ENCODE results near the gene OTOP2. TPM values are rescaled to one million over a fixed set of nuclear protein-coding genes. Genes with fewer than 3 reads are reported as not detected.
A peak's percentile ranks its signal among the peaks of the same experiment; 100 is the strongest.

Gene OTOP2
- total RNA-seq, 1 donor from 2014 or later, result not detected

GRCh38 chr17:74947041-74947754, 23.1 kb downstream of the OTOP2 start:
- ATAC-seq (no peak), DNase-seq (no peak)
- intact Hi-C loops (cut with micrococcal nuclease), result no loop called here

GRCh38 chr17:74949455-74950115, 25.5 kb downstream of the OTOP2 start:
- no peak for ATAC-seq
- intact Hi-C loops (cut with micrococcal nuclease), result no loop called here
- DNase-seq, result no peak

- ATAC-seq (no peak), DNase-seq (no peak)
- intact Hi-C loops (cut with micrococcal nuclease), result no loop called here
These were observed 26.1 kb downstream of the OTOP2 start for GRCh38 chr17:74950207-74950606.

- intact Hi-C loops (cut with micrococcal nuclease), result no loop called here
- DNase-seq, result no peak
- no peak for ATAC-seq
These were observed 27.0 kb downstream of the OTOP2 start for GRCh38 chr17:74951065-74951464.

GRCh38 chr17:74951680-74952421, 27.8 kb downstream of the OTOP2 start:
- no peak for ATAC-seq
- intact Hi-C loops (cut with micrococcal nuclease), result no loop called here

GRCh38 chr17:74952431-74953133, 28.5 kb downstream of the OTOP2 start:
- ATAC-seq (no peak), DNase-seq (no peak)
- intact Hi-C loops (cut with micrococcal nuclease), result no loop called here

More at GRCh38 chr17:74951680-74952421, 27.8 kb downstream of the OTOP2 start:
- no peak for DNase-seq

GRCh38 chr17:74953134-74953687, 29.1 kb downstream of the OTOP2 start:
- DNase-seq (no peak), ATAC-seq (no peak)
- intact Hi-C loops (cut with micrococcal nuclease), result no loop called here

GRCh38 chr17:74954115-74954514, 30.0 kb downstream of the OTOP2 start:
- intact Hi-C loops (cut with micrococcal nuclease), result no loop called here
- DNase-seq (no peak), ATAC-seq (no peak)

GRCh38 chr17:74954665-74955421, 30.8 kb downstream of the OTOP2 start:
- intact Hi-C loops (cut with micrococcal nuclease), result no loop called here

GRCh38 chr17:74956093-74956492, 32.0 kb downstream of the OTOP2 start:
- intact Hi-C loops (cut with micrococcal nuclease), result no loop called here
- DNase-seq, result no peak
- no peak for ATAC-seq

More at GRCh38 chr17:74954665-74955421, 30.8 kb downstream of the OTOP2 start:
- no peak for ATAC-seq
- no peak for DNase-seq

- intact Hi-C loops (cut with micrococcal nuclease), result no loop called here
These were observed 34.1 kb downstream of the OTOP2 start for GRCh38 chr17:74957935-74958740.

GRCh38 chr17:74959826-74960515, 35.9 kb downstream of the OTOP2 start:
- DNase-seq (no peak), ATAC-seq (no peak)
- intact Hi-C loops (cut with micrococcal nuclease), result no loop called here

More at GRCh38 chr17:74957935-74958740, 34.1 kb downstream of the OTOP2 start:
- DNase-seq, result peak; percentile 86
- peak; percentile 47 for ATAC-seq

- intact Hi-C loops (cut with micrococcal nuclease), result no loop called here
- DNase-seq (no peak), ATAC-seq (peak; percentile 45)
These were observed 36.7 kb downstream of the OTOP2 start for GRCh38 chr17:74960570-74961342.

- DNase-seq (peak; percentile 87), ATAC-seq (peak; percentile 89)
- intact Hi-C loops (cut with micrococcal nuclease), result no loop called here
These were observed 37.7 kb downstream of the OTOP2 start for GRCh38 chr17:74961657-74962350.

GRCh38 chr17:74962622-74963394, 38.7 kb downstream of the OTOP2 start:
- DNase-seq (no peak), ATAC-seq (no peak)
- intact Hi-C loops (cut with micrococcal nuclease), result no loop called here
